Astrocyte of the spinal cord (primary cell): ENCODE results near the gene XAF1.
"Not testable (repeated sequence)": the region's sequence is repeated elsewhere in the genome, so short reads cannot be mapped to it uniquely, and the experiment has no call there.

Experiments
- DNase-seq: peaks from one replicate; pipeline ENCODE4 v3.0.0; 2011; ENCODE audit warnings: low read depth, low spot score
- H3K4me3 ChIP-seq: 2 replicates; pipeline ENCODE4 v1.5.1; 2011; ENCODE audit warnings: low read depth, mild to moderate bottlenecking, low read length, moderate library complexity
- CTCF ChIP-seq: IDR thresholded peaks from 2 replicates; pipeline ENCODE4 v1.5.1; 2012; ENCODE audit warnings: low read depth, mild to moderate bottlenecking, low read length, inconsistent platforms
- in situ Hi-C: cut with HindIII; loops from 2 replicates; pipeline ENCODE4 v1.10.0; 2017; ENCODE audit warnings: low sequenced_read_pairs

The XAF1 gene

GRCh38 chr17:6716736-6717135 is 39.1 kb upstream of the XAF1 start:
- no peak overlapping the region for H3K4me3 ChIP-seq
- TF ChIP-seq CTCF = no peak
- in situ Hi-C loops = no loop called here
- DNase-seq = no peak

- in situ Hi-C loops = no loop called here
- no peak for DNase-seq
- TF ChIP-seq CTCF = no peak
- no peak overlapping the region for H3K4me3 ChIP-seq
These were observed 34.1 kb upstream of the XAF1 start for GRCh38 chr17:6721744-6722143.

- DNase-seq = no peak
- in situ Hi-C loops = no loop called here
- no peak for TF ChIP-seq CTCF
- H3K4me3 ChIP-seq = no peak overlapping the region
These were observed 31.8 kb upstream of the XAF1 start for GRCh38 chr17:6724009-6724408.

GRCh38 chr17:6729531-6729930 is 26.3 kb upstream of the XAF1 start:
- no peak for TF ChIP-seq CTCF
- no peak overlapping the region for H3K4me3 ChIP-seq
- DNase-seq = no peak
- in situ Hi-C loops = no loop called here

- in situ Hi-C loops, DNase-seq, H3K4me3 ChIP-seq: not testable (repeated sequence)
These were observed 9.2 kb upstream of the XAF1 start for GRCh38 chr17:6746665-6747064.

- in situ Hi-C loops = no loop called here
- TF ChIP-seq CTCF = no peak
- H3K4me3 ChIP-seq = no peak overlapping the region
- DNase-seq = no peak
These were observed 7.2 kb upstream of the XAF1 start for GRCh38 chr17:6748617-6749016.

GRCh38 chr17:6749519-6749918 is 6.3 kb upstream of the XAF1 start:
- in situ Hi-C loops = no loop called here
- DNase-seq = peak; percentile 16
- peak; percentile 14 for TF ChIP-seq CTCF
- H3K4me3 ChIP-seq = no peak overlapping the region
